H1 (cell line): Measurements from ENCODE around the gene ACKR2.

Experiments
- CHD1 ChIP-seq: IDR thresholded peaks from 2 replicates; pipeline ENCODE4 v1.6.1; 2012; ENCODE audit warnings: low read depth, low read length, improper control_type of control experiment
- CTCF ChIP-seq, 3 experiments: IDR thresholded peaks; 1 replicate in 2 of 3; 2 replicates in 1 of 3; pipeline versions ENCODE4 v1.5.1 to v1.6.1; 2011; ENCODE audit warnings: low read length in 3 of 3, mild to moderate bottlenecking in 3 of 3, inconsistent platforms in 2 of 3, low read depth in 1 of 3, moderate library complexity in 1 of 3; ENCODE audit not compliant: insufficient read depth in 1 of 3; ENCODE audit errors: control extremely low read depth in 1 of 3
- EZH2 ChIP-seq: fragments of 200-600 bp; sonication (generic); IDR thresholded peaks from 2 replicates; pipeline ENCODE4 v1.7.1; 2012; ENCODE audit warnings: low read depth, mild to moderate bottlenecking, moderate library complexity, low read length, inconsistent platforms; ENCODE audit not compliant: severe bottlenecking
- POLR2A ChIP-seq, 2 experiments: IDR thresholded peaks; 1 replicate in 1 of 2; 2 replicates in 1 of 2; pipeline ENCODE4 v1.6.1; 2011; ENCODE audit warnings: low read depth in 2 of 2, low read length in 2 of 2, mild to moderate bottlenecking in 2 of 2; ENCODE audit errors: control extremely low read depth in 1 of 2
- POLR2AphosphoS5 ChIP-seq: IDR thresholded peaks from 2 replicates; pipeline ENCODE4 v1.6.1; 2011; ENCODE audit warnings: low read depth, low read length
- POU5F1 ChIP-seq: IDR thresholded peaks from 2 replicates; pipeline ENCODE4 v1.6.1; 2011; ENCODE audit warnings: low read depth, mild to moderate bottlenecking, low read length, moderate library complexity
- RAD21 ChIP-seq, 2 experiments: IDR thresholded peaks in 1 of 2; conservative IDR thresholded peaks in 1 of 2; 2 replicates each; pipeline ENCODE4 v1.6.1; 2011; ENCODE audit warnings: low read depth in 2 of 2, low read length in 2 of 2, improper control_type of control experiment in 1 of 2, inconsistent platforms in 1 of 2, mild to moderate bottlenecking in 1 of 2, moderate library complexity in 1 of 2
- SIN3A ChIP-seq, 2 experiments: IDR thresholded peaks in 1 of 2; conservative IDR thresholded peaks in 1 of 2; 2 replicates each; pipeline ENCODE4 v1.6.1; 2011 to 2012; ENCODE audit warnings: low read length in 2 of 2, improper control_type of control experiment in 1 of 2, low read depth in 1 of 2, mild to moderate bottlenecking in 1 of 2
- SP4 ChIP-seq: IDR thresholded peaks from 2 replicates; pipeline ENCODE4 v1.6.1; 2012; ENCODE audit warnings: low read length, inconsistent platforms

GRCh38 chr3:42836150-42837123, 27.2 kb downstream of the ACKR2 start:
- TF ChIP-seq POU5F1 = no peak
- no peak for TF ChIP-seq SIN3A (conservative IDR thresholded peaks at IDR 0.05 in 1 of 2, IDR thresholded peaks at IDR 0.05 in 1 of 2; ENCODE audit: low read depth in 1 of 2, low read length in 2 of 2)
- TF ChIP-seq POLR2A (IDR thresholded peaks at IDR 0.05; ENCODE audit: control extremely low read depth in 1 of 2, low read depth in 2 of 2, low read length in 2 of 2) = no peak
- TF ChIP-seq POLR2AphosphoS5 = no peak
- no peak for TF ChIP-seq RAD21 (IDR thresholded peaks at IDR 0.05 in 1 of 2, conservative IDR thresholded peaks at IDR 0.05 in 1 of 2; ENCODE audit: low read depth in 2 of 2, low read length in 2 of 2)
- no peak for TF ChIP-seq CTCF (IDR thresholded peaks at IDR 0.05; ENCODE audit: control extremely low read depth in 1 of 3, insufficient read depth in 1 of 3, low read depth in 1 of 3, low read length in 3 of 3)
- no peak for TF ChIP-seq CHD1
- TF ChIP-seq SP4 = no peak
- TF ChIP-seq EZH2 = no peak
